Prostate gland (tissue), 2 donors: Measurements from ENCODE around the gene GAMT.

Source experiments
- CTCF ChIP-seq, 4 experiments: fragments of 200-600 bp in 2 of 4; fragments of 450-650 bp in 2 of 4; sonication (generic) in 2 of 4; IDR thresholded peaks; 1 replicate in 3 of 4; 2 replicates in 1 of 4; pipeline ENCODE4 v1.5.1; 2016 to 2019; ENCODE audit warnings: antibody characterized with exemption in 4 of 4, mild to moderate bottlenecking in 2 of 4, moderate library complexity in 2 of 4
- POLR2A ChIP-seq: fragments of 450-650 bp; IDR thresholded peaks from one replicate; pipeline ENCODE4 v1.6.1; 2016; ENCODE audit warnings: antibody characterized with exemption, mild to moderate bottlenecking
- POLR2AphosphoS5 ChIP-seq: sonication (generic); formaldehyde crosslinking; IDR thresholded peaks from one replicate; pipeline ENCODE4 v1.6.1; 2017; ENCODE audit warnings: antibody characterized with exemption

GRCh38 chr19:1360818-1361461 is 40.4 kb downstream of the GAMT start:
- TF ChIP-seq CTCF (IDR thresholded peaks at IDR 0.05): no peak
- no peak for TF ChIP-seq POLR2A
- peak; percentile 45 for TF ChIP-seq POLR2AphosphoS5
